GM23338 (cell line): Measurements from ENCODE around the gene RHBDD1. TPM values are rescaled to one million over a fixed set of nuclear protein-coding genes. Genes with fewer than 3 reads are reported as not detected.

Experiments
- ATAC-seq: fragments of 200-7000 bp; cut with Tn5 transposase; 3 replicates; pipeline ENCODE4 v1.9.1; 2020
- DNase-seq: peaks from one replicate; pipeline ENCODE4 v3.0.0-alpha.2; 2015; ENCODE audit warnings: low spot score
- H2AFZ ChIP-seq: fragments of 200-600 bp; sonication (generic); 2 replicates; pipeline ENCODE4 v1.8.0; 2016; ENCODE audit warnings: antibody characterized with exemption, mild to moderate bottlenecking, moderate library complexity
- H3F3A ChIP-seq: fragments of 200-600 bp; sonication (generic); replicated peaks from 2 replicates; pipeline ENCODE4 v1.8.0; 2017; ENCODE audit warnings: antibody characterized with exemption, mixed run types, low read depth
- H3K27ac ChIP-seq: fragments of 200-600 bp; sonication (generic); 2 replicates; pipeline ENCODE4 v1.6.1; 2016; ENCODE audit warnings: low read depth
- H3K27me3 ChIP-seq: fragments of 200-600 bp; sonication (generic); 2 replicates; pipeline ENCODE4 v1.8.0; 2016; ENCODE audit warnings: mild to moderate bottlenecking, mixed run types, moderate library complexity; ENCODE audit not compliant: insufficient read depth
- H3K36me3 ChIP-seq: fragments of 200-600 bp; sonication (generic); 2 replicates; pipeline ENCODE4 v1.8.0; 2016; ENCODE audit warnings: mild to moderate bottlenecking; ENCODE audit not compliant: insufficient read depth
- H3K4me1 ChIP-seq: fragments of 200-600 bp; sonication (generic); 2 replicates; pipeline ENCODE4 v1.8.0; 2016; ENCODE audit warnings: mild to moderate bottlenecking, moderate library complexity; ENCODE audit not compliant: insufficient read depth
- H3K4me2 ChIP-seq: fragments of 200-600 bp; sonication (generic); 2 replicates; pipeline ENCODE4 v1.7.1; 2017; ENCODE audit warnings: mixed run types
- H3K4me3 ChIP-seq: fragments of 200-600 bp; sonication (generic); 2 replicates; pipeline ENCODE4 v1.6.1; 2016; ENCODE audit warnings: mixed run types
- H3K79me2 ChIP-seq: fragments of 200-600 bp; sonication (generic); replicated peaks from 2 replicates; pipeline ENCODE4 v1.8.0; 2017; ENCODE audit warnings: mild to moderate bottlenecking; ENCODE audit not compliant: insufficient read depth
- H3K9me2 ChIP-seq: fragments of 200-600 bp; sonication (generic); 2 replicates; pipeline ENCODE4 v1.8.0; 2017; ENCODE audit not compliant: insufficient read depth
- H4K20me1 ChIP-seq: fragments of 200-600 bp; sonication (generic); replicated peaks from 2 replicates; pipeline ENCODE4 v1.8.0; 2017; ENCODE audit warnings: mild to moderate bottlenecking; ENCODE audit not compliant: insufficient read depth
- H3K27ac Mint-ChIP-seq: 2 replicates; pipeline ENCODE4 v1.8.0; 2020; ENCODE audit warnings: inconsistent platforms, mild to moderate bottlenecking, moderate library complexity, mixed read lengths
- H3K27me3 Mint-ChIP-seq: 3 replicates; pipeline ENCODE4 v1.8.0; 2022; ENCODE audit warnings: low read depth, mild to moderate bottlenecking, moderate library complexity, mixed read lengths, inconsistent platforms; ENCODE audit not compliant: insufficient read depth, poor library complexity
- H3K36me3 Mint-ChIP-seq: 3 replicates; pipeline ENCODE4 v1.8.0; 2021; ENCODE audit warnings: low read depth, mild to moderate bottlenecking, inconsistent platforms, moderate library complexity, mixed read lengths
- H3K4me1 Mint-ChIP-seq: 3 replicates; pipeline ENCODE4 v1.8.0; 2020; ENCODE audit warnings: mild to moderate bottlenecking, inconsistent platforms, mixed read lengths
- H3K4me3 Mint-ChIP-seq: 3 replicates; pipeline ENCODE4 v1.8.0; 2021; ENCODE audit warnings: moderate library complexity, mild to moderate bottlenecking, inconsistent platforms, mixed read lengths
- H3K9me3 Mint-ChIP-seq: 3 replicates; pipeline ENCODE4 v1.8.0; 2020; ENCODE audit warnings: moderate library complexity, mild to moderate bottlenecking, inconsistent platforms, mixed read lengths
- CREB1 ChIP-seq: fragments of 250-450 bp; sonication (Bioruptor Pico); IDR thresholded peaks from 2 replicates; pipeline ENCODE4 v1.5.0; 2020; ENCODE audit warnings: low read depth, mild to moderate bottlenecking, moderate library complexity
- EZH2 ChIP-seq: fragments of 200-600 bp; sonication (generic); IDR thresholded peaks from one replicate; pipeline ENCODE4 v1.8.0; 2017; ENCODE audit warnings: antibody characterized with exemption, mild to moderate bottlenecking, low read depth; ENCODE audit not compliant: unreplicated experiment
- EZH2phosphoT487 ChIP-seq: fragments of 200-600 bp; sonication (generic); IDR thresholded peaks from one replicate; pipeline ENCODE4 v1.8.1; 2018; ENCODE audit warnings: antibody characterized with exemption; ENCODE audit not compliant: unreplicated experiment
- JUNB ChIP-seq: IDR thresholded peaks from one replicate; pipeline ENCODE4 v1.6.1; 2016; ENCODE audit warnings: antibody characterized with exemption; ENCODE audit not compliant: unreplicated experiment
- NANOG ChIP-seq: IDR thresholded peaks from 2 replicates; pipeline ENCODE4 v1.6.1; 2016; ENCODE audit warnings: antibody characterized with exemption, borderline replicate concordance
- POLR2AphosphoS5 ChIP-seq: IDR thresholded peaks from 2 replicates; pipeline ENCODE4 v1.6.1; 2016; ENCODE audit warnings: antibody characterized with exemption, low read depth
- STAT1 ChIP-seq: IDR thresholded peaks from one replicate; pipeline ENCODE4 v1.6.1; 2016; ENCODE audit warnings: antibody characterized with exemption; ENCODE audit not compliant: unreplicated experiment
- ZNF114 ChIP-seq: fragments of 250-450 bp; sonication (Bioruptor Pico); IDR thresholded peaks from 2 replicates; pipeline ENCODE4 v1.5.0; 2020; ENCODE audit warnings: mild to moderate bottlenecking, moderate library complexity
- ZNF331 ChIP-seq: fragments of 250-450 bp; sonication (Bioruptor Pico); IDR thresholded peaks from 2 replicates; pipeline ENCODE4 v1.5.0; 2020; ENCODE audit warnings: low read depth, mild to moderate bottlenecking, moderate library complexity
- polyA plus RNA-seq: library from polyadenylated mRNA; unstranded; fragments of >200 nt; fragmentation: Nextera tagmentation; extraction: Ambion mirVana; gene quantifications from 2 replicates; pipeline ENCODE4 v1.2.1, GENCODE V29; 2016
- total RNA-seq: library from RNA; depleted of rRNA; stranded (reverse); fragments of >200 nt; shearing (Covaris generic); gene quantifications from 2 replicates; pipeline ENCODE4 v1.2.3, GENCODE V29; 2014
- TF ChIP-seq, protein P1 (sequence below): fragments of 250-450 bp; sonication (Bioruptor Pico); IDR thresholded peaks from 2 replicates; pipeline ENCODE4 v1.5.0; 2020; ENCODE audit warnings: mild to moderate bottlenecking, moderate library complexity
- TF ChIP-seq, protein P2 (sequence below): IDR thresholded peaks from 2 replicates; pipeline ENCODE4 v1.6.1; 2016; ENCODE audit warnings: antibody characterized with exemption
- TF ChIP-seq, protein P3 (sequence below): IDR thresholded peaks from one replicate; pipeline ENCODE4 v1.6.1; 2018; ENCODE audit warnings: antibody characterized with exemption; ENCODE audit not compliant: unreplicated experiment

The RHBDD1 gene
- total and polyA plus RNA-seq, 2 experiments from 2014 or later, result 7.3 to 13.0 TPM

DNA sequence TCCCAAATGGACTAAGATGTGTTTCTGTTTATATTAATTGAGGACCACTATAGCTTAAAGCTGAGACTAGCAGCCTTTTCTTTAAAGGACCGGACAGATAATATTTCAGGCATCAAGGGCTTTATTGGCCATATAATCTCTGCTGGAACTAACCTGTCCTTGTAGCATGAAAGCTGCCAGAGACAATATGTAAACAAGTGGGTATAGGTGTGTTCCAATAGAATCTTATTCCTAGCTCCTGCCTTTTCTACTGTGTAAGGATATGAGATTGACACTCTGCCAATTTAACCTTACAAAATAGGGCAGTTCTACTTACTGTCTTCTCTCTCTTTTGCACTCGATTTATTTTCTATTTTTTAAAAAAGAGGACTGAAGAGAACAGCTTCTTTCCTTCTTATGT, 74.0 kb downstream of the RHBDD1 start:
- Histone ChIP-seq H2AFZ (no peak overlapping the region), H3K79me2 (no peaks in the 10 kb centered on the region), H3F3A (no peaks in the 10 kb centered on the region), H3K27me3 (no peaks in the 10 kb centered on the region), H4K20me1 (no peaks in the 10 kb centered on the region), H3K27ac (no peak overlapping the region), H3K4me3 (no peak overlapping the region), H3K36me3 (no peaks in the 10 kb centered on the region), H3K4me1 (no peaks in the 10 kb centered on the region), H3K4me2 (no peak overlapping the region), H3K9me2 (no peaks in the 10 kb centered on the region)
- DNase-seq (no peak), ATAC-seq (no peak)
- Mint-ChIP-seq H3K4me1 (no peaks in the 10 kb centered on the region), H3K9me3 (no peaks in the 10 kb centered on the region), H3K4me3 (no peak overlapping the region), H3K27me3 (peaks cover 1% of the 10 kb centered on the region), H3K36me3 (no peaks in the 10 kb centered on the region), H3K27ac (no peak overlapping the region)
- TF ChIP-seq ZNF114 (CRISPR knock-in tag) (no peak), NANOG (no peak)

DNA sequence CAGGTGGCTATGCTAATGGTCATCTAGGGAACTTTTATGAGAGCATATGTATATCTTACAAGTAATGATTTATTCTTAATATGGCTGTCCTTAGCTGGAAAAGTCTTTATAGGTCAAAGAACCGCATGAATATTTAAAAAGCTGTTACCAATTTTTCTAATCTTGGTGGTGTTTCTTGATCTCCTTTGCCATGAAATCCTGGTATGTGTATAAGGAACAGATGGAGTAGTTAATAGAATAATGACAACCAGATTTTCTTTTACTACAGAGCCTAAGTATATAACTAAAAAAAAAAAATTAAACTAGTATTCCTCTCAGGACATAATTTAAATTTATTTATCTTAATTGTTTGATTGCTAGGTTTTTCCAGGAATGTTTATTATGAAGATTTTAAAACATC, 74.5 kb downstream of the RHBDD1 start:
- H3K4me3 ChIP-seq, result no peak overlapping the region
- peaks cover 1% of the 10 kb centered on the region for H3K27me3 Mint-ChIP-seq
- H3K4me3 Mint-ChIP-seq, result no peak overlapping the region
- no peak for DNase-seq
- no peaks in the 10 kb centered on the region for H3K27me3 ChIP-seq
- no peaks in the 10 kb centered on the region for H3K79me2 ChIP-seq
- H3K4me1 Mint-ChIP-seq, result no peaks in the 10 kb centered on the region
- no peak for ATAC-seq
- no peaks in the 10 kb centered on the region for H3K9me2 ChIP-seq
- no peaks in the 10 kb centered on the region for H3K4me1 ChIP-seq
- H3K36me3 Mint-ChIP-seq, result no peaks in the 10 kb centered on the region
- no peak overlapping the region for H3K27ac Mint-ChIP-seq
- H4K20me1 ChIP-seq, result no peaks in the 10 kb centered on the region
- no peak overlapping the region for H3K4me2 ChIP-seq
- H3K36me3 ChIP-seq, result no peaks in the 10 kb centered on the region
- no peak overlapping the region for H2AFZ ChIP-seq
- no peaks in the 10 kb centered on the region for H3K9me3 Mint-ChIP-seq
- H3F3A ChIP-seq, result no peaks in the 10 kb centered on the region
- no peak overlapping the region for H3K27ac ChIP-seq
- no peak for TF ChIP-seq ZNF331 (CRISPR knock-in tag)
- TF ChIP-seq, protein P1, sequence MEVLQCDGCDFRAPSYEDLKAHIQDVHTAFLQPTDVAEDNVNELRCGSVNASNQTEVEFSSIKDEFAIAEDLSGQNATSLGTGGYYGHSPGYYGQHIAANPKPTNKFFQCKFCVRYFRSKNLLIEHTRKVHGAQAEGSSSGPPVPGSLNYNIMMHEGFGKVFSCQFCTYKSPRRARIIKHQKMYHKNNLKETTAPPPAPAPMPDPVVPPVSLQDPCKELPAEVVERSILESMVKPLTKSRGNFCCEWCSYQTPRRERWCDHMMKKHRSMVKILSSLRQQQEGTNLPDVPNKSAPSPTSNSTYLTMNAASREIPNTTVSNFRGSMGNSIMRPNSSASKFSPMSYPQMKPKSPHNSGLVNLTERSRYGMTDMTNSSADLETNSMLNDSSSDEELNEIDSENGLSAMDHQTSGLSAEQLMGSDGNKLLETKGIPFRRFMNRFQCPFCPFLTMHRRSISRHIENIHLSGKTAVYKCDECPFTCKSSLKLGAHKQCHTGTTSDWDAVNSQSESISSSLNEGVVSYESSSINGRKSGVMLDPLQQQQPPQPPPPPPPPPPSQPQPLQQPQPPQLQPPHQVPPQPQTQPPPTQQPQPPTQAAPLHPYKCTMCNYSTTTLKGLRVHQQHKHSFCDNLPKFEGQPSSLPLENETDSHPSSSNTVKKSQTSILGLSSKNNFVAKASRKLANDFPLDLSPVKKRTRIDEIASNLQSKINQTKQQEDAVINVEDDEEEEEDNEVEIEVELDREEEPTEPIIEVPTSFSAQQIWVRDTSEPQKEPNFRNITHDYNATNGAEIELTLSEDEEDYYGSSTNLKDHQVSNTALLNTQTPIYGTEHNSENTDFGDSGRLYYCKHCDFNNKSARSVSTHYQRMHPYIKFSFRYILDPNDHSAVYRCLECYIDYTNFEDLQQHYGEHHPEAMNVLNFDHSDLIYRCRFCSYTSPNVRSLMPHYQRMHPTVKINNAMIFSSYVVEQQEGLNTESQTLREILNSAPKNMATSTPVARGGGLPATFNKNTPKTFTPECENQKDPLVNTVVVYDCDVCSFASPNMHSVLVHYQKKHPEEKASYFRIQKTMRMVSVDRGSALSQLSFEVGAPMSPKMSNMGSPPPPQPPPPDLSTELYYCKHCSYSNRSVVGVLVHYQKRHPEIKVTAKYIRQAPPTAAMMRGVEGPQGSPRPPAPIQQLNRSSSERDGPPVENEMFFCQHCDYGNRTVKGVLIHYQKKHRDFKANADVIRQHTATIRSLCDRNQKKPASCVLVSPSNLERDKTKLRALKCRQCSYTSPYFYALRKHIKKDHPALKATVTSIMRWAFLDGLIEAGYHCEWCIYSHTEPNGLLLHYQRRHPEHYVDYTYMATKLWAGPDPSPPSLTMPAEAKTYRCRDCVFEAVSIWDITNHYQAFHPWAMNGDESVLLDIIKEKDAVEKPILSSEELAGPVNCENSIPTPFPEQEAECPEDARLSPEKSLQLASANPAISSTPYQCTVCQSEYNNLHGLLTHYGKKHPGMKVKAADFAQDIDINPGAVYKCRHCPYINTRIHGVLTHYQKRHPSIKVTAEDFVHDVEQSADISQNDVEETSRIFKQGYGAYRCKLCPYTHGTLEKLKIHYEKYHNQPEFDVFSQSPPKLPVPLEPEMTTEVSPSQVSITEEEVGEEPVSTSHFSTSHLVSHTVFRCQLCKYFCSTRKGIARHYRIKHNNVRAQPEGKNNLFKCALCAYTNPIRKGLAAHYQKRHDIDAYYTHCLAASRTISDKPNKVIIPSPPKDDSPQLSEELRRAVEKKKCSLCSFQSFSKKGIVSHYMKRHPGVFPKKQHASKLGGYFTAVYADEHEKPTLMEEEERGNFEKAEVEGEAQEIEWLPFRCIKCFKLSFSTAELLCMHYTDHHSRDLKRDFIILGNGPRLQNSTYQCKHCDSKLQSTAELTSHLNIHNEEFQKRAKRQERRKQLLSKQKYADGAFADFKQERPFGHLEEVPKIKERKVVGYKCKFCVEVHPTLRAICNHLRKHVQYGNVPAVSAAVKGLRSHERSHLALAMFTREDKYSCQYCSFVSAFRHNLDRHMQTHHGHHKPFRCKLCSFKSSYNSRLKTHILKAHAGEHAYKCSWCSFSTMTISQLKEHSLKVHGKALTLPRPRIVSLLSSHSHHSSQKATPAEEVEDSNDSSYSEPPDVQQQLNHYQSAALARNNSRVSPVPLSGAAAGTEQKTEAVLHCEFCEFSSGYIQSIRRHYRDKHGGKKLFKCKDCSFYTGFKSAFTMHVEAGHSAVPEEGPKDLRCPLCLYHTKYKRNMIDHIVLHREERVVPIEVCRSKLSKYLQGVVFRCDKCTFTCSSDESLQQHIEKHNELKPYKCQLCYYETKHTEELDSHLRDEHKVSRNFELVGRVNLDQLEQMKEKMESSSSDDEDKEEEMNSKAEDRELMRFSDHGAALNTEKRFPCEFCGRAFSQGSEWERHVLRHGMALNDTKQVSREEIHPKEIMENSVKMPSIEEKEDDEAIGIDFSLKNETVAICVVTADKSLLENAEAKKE (CRISPR knock-in tag), result no peak
- TF ChIP-seq EZH2, result no peak
- no peak for TF ChIP-seq STAT1
- no peak for TF ChIP-seq ZNF114 (CRISPR knock-in tag)
- no peak for TF ChIP-seq JUNB
- TF ChIP-seq EZH2phosphoT487, result no peak
- TF ChIP-seq POLR2AphosphoS5, result no peak
- TF ChIP-seq NANOG, result no peak
- TF ChIP-seq, protein P2, sequence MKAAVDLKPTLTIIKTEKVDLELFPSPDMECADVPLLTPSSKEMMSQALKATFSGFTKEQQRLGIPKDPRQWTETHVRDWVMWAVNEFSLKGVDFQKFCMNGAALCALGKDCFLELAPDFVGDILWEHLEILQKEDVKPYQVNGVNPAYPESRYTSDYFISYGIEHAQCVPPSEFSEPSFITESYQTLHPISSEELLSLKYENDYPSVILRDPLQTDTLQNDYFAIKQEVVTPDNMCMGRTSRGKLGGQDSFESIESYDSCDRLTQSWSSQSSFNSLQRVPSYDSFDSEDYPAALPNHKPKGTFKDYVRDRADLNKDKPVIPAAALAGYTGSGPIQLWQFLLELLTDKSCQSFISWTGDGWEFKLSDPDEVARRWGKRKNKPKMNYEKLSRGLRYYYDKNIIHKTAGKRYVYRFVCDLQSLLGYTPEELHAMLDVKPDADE, result no peak
- TF ChIP-seq, protein P3, sequence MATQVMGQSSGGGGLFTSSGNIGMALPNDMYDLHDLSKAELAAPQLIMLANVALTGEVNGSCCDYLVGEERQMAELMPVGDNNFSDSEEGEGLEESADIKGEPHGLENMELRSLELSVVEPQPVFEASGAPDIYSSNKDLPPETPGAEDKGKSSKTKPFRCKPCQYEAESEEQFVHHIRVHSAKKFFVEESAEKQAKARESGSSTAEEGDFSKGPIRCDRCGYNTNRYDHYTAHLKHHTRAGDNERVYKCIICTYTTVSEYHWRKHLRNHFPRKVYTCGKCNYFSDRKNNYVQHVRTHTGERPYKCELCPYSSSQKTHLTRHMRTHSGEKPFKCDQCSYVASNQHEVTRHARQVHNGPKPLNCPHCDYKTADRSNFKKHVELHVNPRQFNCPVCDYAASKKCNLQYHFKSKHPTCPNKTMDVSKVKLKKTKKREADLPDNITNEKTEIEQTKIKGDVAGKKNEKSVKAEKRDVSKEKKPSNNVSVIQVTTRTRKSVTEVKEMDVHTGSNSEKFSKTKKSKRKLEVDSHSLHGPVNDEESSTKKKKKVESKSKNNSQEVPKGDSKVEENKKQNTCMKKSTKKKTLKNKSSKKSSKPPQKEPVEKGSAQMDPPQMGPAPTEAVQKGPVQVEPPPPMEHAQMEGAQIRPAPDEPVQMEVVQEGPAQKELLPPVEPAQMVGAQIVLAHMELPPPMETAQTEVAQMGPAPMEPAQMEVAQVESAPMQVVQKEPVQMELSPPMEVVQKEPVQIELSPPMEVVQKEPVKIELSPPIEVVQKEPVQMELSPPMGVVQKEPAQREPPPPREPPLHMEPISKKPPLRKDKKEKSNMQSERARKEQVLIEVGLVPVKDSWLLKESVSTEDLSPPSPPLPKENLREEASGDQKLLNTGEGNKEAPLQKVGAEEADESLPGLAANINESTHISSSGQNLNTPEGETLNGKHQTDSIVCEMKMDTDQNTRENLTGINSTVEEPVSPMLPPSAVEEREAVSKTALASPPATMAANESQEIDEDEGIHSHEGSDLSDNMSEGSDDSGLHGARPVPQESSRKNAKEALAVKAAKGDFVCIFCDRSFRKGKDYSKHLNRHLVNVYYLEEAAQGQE, result no peak
- TF ChIP-seq CREB1 (CRISPR knock-in tag), result no peak
